ENCODE data around the gene SERPINE3. TPM values are rescaled to one million over a fixed set of nuclear protein-coding genes. Genes with fewer than 3 reads are reported as not detected.

The SERPINE3 gene
- total RNA-seq, 1 donor from 2014 or later: not detected

DNA sequence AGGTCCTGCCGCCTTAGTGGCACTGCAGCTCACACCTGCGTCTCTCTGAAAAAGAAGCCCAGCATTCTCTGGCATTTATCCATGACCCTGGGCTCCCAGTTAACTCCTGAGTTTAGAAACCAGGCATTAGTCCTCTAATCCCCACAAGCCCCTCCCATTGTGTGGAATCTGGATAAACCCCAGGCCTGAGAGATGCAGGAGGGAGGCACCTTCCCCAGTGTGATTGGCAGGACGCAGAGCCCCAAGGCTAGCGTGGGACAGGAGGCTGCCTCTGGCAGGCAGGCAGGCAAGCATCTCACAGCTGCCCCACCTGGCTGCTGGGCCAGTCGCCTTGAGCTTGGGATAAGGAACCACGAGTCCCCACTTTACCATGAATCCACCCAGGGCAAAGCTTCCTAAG lies 11.0 kb upstream of the SERPINE3 start:
- DNase-seq (ENCODE audit: low read depth): no peak

GRCh38 chr13:51329606-51330005 lies 9.9 kb upstream of the SERPINE3 start:
- DNase-seq (ENCODE audit: low read depth): no peak

- no peak for DNase-seq (ENCODE audit: low read depth)
Observed at GRCh38 chr13:51330791-51331190, 8.7 kb upstream of the SERPINE3 start.

DNA sequence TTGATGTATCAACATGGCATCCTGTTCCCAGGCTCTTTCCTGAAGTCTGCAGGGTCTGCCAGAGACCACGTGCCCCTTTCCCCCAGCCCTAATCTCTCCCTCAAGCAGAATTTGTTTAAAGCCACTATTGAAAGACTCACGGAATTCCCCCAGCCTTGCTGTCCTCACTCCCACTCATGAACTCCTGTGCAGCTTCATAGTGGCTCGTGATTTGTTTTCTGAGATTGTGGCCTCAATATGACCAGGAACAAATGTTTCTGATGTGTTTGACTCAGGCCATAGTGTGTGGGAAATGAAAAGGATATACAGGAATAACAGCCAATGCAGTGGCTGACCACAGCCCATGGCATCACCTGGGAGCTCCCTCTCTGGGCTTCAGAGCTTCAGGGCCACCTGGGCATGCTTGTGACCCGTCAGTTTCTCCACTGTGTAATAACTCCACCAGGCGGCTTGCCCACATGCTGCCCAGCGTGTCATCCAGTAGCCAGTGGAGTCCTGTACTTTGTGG lies 8.1 kb upstream of the SERPINE3 start:
- no peak for DNase-seq (ENCODE audit: low read depth)

GRCh38 chr13:51332566-51333361 lies 6.7 kb upstream of the SERPINE3 start:
- DNase-seq (ENCODE audit: low read depth): no peak

GRCh38 chr13:51333421-51333820 lies 6.1 kb upstream of the SERPINE3 start:
- no peak for DNase-seq (ENCODE audit: low read depth)

GRCh38 chr13:51333826-51334225 lies 5.7 kb upstream of the SERPINE3 start:
- DNase-seq (ENCODE audit: low read depth): no peak

- no peak for DNase-seq (ENCODE audit: low read depth)
Observed at GRCh38 chr13:51336746-51337145, 2.7 kb upstream of the SERPINE3 start.

GRCh38 chr13:51339952-51340732 lies 651 bp downstream of the SERPINE3 start:
- no peak for DNase-seq (ENCODE audit: low read depth)

DNA sequence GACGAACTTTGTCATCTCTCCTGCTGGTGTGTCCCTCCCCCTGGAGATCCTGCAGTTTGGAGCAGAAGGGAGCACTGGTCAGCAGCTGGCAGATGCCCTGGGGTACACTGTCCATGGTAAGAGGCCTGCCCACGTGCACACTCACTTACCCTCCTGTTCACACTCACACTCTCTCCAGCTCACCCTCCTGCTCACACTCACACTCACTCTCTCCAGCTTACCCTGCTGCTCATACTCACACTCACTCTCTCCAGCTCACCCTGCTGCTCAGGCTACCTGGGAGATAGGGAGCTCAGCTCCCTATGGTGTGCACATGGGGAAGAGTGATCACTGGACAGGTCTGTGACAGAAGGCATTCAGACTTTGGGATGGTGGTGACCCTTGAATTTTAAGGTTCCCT lies 1.7 kb downstream of the SERPINE3 start:
- DNase-seq (ENCODE audit: low read depth): no peak

GRCh38 chr13:51341791-51342190 lies 2.3 kb downstream of the SERPINE3 start:
- no peak for DNase-seq (ENCODE audit: low read depth)

DNA sequence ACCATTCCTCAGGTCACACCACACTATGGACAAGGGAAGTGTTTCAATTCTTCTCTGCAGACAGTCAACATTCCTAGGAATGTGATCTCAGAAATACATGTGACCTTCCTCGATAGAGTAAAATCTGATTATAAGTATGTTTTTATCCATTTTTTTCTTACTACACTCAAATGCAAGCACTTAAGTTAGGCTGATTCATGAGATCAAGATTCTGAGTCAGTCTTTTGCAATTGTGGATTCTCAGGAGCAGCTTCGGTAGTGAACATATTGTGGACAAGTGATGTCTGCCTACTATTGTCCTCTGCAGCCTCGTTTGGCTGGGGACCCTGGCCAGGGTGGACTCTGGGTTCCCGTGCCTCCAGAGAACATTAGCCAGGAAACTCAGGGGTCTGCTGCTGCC lies 3.2 kb downstream of the SERPINE3 start:
- no peak for DNase-seq (ENCODE audit: low read depth)

GRCh38 chr13:51343475-51343874 lies 4.0 kb downstream of the SERPINE3 start:
- DNase-seq (ENCODE audit: low read depth): no peak

- DNase-seq (ENCODE audit: low read depth): no peak
Observed at GRCh38 chr13:51346397-51346796, 6.9 kb downstream of the SERPINE3 start.

DNA sequence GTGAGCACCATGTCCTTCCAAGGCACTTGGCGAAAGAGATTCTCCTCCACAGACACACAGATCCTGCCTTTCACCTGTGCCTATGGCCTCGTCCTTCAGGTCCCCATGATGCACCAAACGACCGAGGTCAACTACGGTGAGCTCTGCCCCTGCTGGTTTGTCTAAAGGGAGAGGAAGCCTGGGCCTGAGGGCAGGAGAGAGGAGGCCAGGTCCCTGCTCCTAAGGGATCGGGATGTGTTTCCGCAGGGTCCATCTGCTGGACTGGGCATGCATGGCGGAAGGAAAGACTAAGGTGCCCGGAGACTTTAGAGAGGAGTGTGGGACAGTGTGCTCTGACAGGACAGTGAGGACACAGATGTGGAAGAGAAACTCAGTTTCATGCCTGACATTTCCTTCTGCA lies 7.6 kb downstream of the SERPINE3 start:
- DNase-seq (ENCODE audit: low read depth): no peak

GRCh38 chr13:51348069-51348967 lies 8.8 kb downstream of the SERPINE3 start:
- no peak for DNase-seq (ENCODE audit: low read depth)

DNA sequence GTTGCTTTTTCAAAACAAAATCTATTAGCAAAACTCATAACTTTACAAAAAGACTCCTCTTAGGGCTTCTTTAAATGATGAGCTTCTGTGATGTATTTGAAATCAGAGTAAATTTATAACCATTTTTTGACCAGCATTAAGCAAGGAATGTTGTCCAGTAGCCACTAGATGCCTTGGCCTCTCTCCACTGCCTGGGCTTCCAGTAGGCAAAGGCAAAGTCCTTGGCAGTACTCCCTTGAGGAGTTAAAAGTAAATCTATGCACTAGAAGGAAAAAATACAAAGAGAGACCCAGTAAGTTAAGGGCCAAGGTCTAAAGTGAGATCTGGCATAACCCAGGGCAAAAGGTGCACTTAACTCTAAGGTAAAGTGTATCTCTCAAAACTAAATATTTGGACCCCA lies 9.5 kb downstream of the SERPINE3 start:
- DNase-seq (ENCODE audit: low read depth): no peak

GRCh38 chr13:51355217-51355616 lies 15.7 kb downstream of the SERPINE3 start:
- DNase-seq (ENCODE audit: low read depth): no peak

GRCh38 chr13:51357928-51358595 lies 18.6 kb downstream of the SERPINE3 start:
- no peak for DNase-seq (ENCODE audit: low read depth)

DNA sequence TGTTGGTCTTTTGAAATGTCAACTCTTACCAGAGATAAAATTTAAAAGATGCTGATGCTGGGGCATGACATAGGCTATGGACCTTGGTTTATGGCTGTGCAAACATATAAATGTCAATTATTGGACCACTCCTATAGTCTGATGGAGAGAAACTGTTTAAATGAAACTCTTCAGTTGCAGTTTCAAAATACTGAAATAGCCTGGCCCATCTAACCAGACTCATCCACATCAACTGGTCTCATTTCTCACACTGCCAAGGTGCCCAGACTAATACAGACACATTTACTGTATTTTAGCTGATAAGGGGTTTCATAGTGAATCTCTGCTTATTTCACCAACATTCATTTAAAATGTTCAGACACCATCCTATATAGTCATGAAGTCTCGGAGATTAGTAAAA lies 19.9 kb downstream of the SERPINE3 start:
- DNase-seq (ENCODE audit: low read depth): no peak

- peak; percentile 10 for DNase-seq (ENCODE audit: low read depth)
Observed at GRCh38 chr13:51360489-51360888, 21.0 kb downstream of the SERPINE3 start.
